ENCODE measurements around the gene ARAP2. TPM values are rescaled to one million over a fixed set of nuclear protein-coding genes. Genes with fewer than 3 reads are reported as not detected.

ARAP2 gene, protein sequence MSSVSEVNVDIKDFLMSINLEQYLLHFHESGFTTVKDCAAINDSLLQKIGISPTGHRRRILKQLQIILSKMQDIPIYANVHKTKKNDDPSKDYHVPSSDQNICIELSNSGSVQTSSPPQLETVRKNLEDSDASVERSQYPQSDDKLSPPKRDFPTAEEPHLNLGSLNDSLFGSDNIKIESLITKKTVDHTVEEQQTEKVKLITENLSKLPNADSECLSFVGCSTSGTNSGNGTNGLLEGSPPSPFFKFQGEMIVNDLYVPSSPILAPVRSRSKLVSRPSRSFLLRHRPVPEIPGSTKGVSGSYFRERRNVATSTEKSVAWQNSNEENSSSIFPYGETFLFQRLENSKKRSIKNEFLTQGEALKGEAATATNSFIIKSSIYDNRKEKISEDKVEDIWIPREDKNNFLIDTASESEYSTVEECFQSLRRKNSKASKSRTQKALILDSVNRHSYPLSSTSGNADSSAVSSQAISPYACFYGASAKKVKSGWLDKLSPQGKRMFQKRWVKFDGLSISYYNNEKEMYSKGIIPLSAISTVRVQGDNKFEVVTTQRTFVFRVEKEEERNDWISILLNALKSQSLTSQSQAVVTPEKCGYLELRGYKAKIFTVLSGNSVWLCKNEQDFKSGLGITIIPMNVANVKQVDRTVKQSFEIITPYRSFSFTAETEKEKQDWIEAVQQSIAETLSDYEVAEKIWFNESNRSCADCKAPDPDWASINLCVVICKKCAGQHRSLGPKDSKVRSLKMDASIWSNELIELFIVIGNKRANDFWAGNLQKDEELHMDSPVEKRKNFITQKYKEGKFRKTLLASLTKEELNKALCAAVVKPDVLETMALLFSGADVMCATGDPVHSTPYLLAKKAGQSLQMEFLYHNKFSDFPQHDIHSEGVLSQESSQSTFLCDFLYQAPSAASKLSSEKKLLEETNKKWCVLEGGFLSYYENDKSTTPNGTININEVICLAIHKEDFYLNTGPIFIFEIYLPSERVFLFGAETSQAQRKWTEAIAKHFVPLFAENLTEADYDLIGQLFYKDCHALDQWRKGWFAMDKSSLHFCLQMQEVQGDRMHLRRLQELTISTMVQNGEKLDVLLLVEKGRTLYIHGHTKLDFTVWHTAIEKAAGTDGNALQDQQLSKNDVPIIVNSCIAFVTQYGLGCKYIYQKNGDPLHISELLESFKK (N-terminal part only)
- total RNA-seq, result 10 to 100 TPM; 70.7 to 76.4 TPM

DNA sequence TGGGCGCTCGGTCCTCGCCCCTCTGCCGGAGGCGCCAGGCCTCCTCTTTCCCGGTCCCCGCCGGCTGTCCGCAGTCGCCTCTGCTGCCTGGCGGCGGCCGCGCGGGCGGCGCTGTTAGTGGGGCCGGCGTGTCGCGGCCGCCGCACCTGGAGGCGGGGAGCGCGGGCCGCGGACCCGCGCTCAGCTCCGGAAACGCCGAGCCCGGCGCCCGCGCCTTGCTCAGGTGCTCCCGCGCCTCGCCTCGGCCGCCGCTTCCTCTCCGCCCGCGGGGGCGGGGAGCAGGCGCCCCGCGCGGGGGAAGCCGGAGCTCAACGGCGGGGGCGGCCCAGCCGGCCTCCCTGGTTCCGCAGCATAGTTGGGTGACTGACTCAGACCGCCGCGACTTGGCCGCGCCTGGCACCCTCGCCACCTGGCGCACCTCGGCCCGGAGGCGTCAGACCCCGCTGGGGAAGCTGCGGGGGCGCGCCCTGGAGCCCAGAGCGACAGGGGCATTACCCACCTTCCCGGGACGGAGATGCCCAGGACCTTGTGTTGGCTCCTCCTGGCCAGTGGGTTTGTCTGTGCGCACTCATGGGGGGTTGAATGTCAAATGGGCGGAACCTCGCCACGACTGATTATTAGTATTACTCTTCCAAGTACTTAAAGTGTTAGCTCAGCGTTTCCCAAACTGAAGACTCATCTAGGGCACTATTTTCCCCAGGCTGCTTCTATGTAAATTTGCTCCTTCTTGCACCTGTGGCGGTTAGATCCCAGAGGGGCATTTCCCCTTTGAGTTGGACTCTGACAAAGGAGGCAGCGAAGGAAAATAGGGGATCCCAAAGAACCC is at the start of gene ARAP2:
ARAP2 (minus strand) TSS at position 258 of the 826 bp plus-strand sequence. CDS start 15,028 bp downstream, outside the sequence.
- POLR2A ChIA-PET, result interaction anchor here (0.7 to 4.5 kb wide), 30 partner anchors 10 to 155 kb away, joined by 3 to 117 read pairs (median 10); partner anchors contain the start of gene DTHD1
- peak within 1 kb of the TSS; percentile 95 for H3K4me3 Mint-ChIP-seq
- H3K27me3 Mint-ChIP-seq, result peaks cover 5% of the 10 kb centered on the region
- peaks cover 3% of the 10 kb centered on the region for H3K9me3 Mint-ChIP-seq
- peak within 1 kb of the TSS; percentile 92 for H3K27ac Mint-ChIP-seq
- DNase-seq, result peak; percentile 78
- CTCF ChIA-PET, result interaction anchor here (0.7 to 3.4 kb wide), 16 partner anchors 9 to 155 kb away, joined by 3 to 37 read pairs (median 4); no protein-coding TSS in a partner anchor
- H3K4me1 Mint-ChIP-seq, result peaks cover 40% of the 10 kb centered on the region
- H3K36me3 Mint-ChIP-seq (ENCODE audit: low read depth), result peaks cover 33% of the 10 kb centered on the region

DNA sequence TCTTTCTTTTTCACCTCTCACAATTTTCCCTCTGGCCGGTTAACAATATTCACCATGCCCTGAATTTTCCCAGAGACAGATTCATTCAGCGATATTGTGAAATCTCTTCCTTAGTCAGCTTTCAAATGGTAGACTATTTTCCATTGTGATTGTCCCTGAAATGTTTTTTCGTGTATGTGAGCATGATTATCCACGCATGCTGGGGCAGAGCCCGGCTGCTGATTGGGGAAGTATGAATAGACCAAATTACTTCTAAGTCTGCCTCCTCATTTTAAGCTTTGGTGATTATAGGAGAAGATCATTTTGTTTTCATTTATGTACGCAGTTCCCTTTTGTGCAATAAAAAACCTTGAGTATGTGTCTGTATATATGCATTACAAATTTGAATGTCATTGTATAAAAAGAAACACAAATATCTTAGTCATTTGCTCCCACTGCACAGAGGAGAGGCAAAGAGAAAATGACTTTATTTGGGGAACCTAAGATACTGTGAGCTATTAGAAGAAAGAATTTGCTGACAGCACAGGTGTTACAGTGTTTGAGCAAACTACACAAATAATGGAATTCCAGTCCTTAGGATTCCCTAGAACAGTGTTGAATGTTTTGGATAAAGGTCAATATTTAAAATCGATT is 48.4 kb upstream of the ARAP2 start:
- DNase-seq, result no peak
- H3K4me1 Mint-ChIP-seq, result peaks cover 15% of the 10 kb centered on the region
- no peaks in the 10 kb centered on the region for H3K27me3 Mint-ChIP-seq
- no peak overlapping the region for H3K27ac Mint-ChIP-seq
- ChIA-PET POLR2A (interaction anchor here (1.0 kb wide), 1 partner anchor 29 kb away, joined by 3 read pairs; no protein-coding TSS in a partner anchor), CTCF (interaction anchor here (0.5 kb wide), 1 partner anchor 48 kb away, joined by 3 read pairs; no protein-coding TSS in a partner anchor)
- no peak overlapping the region for H3K4me3 Mint-ChIP-seq
- H3K9me3 Mint-ChIP-seq, result no peaks in the 10 kb centered on the region
- peaks cover 6% of the 10 kb centered on the region for H3K36me3 Mint-ChIP-seq (ENCODE audit: low read depth)

DNA sequence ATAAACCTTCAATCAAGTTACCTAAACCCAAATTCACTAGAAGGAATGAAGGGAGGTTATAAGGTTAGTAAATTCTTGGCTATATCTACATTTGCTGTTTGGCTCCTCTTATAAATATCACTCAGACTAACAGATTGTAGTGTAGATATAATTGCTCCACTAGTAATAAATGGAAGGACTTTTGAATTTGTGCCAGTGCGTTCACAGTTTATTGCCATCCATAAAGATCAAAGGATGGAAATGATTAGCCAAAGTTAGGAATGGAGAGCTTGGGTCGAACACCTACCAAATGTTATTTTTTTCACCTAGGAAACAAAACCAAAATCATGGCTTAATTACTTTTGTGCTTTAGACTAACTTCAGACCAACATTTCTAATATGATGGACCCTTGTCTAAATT is 46.3 kb upstream of the ARAP2 start:
- Mint-ChIP-seq H3K4me3 (no peak overlapping the region), H3K9me3 (peaks cover 3% of the 10 kb centered on the region), H3K27ac (no peak overlapping the region), H3K27me3 (no peaks in the 10 kb centered on the region), H3K36me3 (ENCODE audit: low read depth) (peaks cover 15% of the 10 kb centered on the region), H3K4me1 (peaks cover 30% of the 10 kb centered on the region)
- POLR2A ChIA-PET, result no interaction called here
- CTCF ChIA-PET, result interaction anchor here (0.9 kb wide), 1 partner anchor 48 kb away, joined by 3 read pairs; no protein-coding TSS in a partner anchor
- no peak for DNase-seq

DNA sequence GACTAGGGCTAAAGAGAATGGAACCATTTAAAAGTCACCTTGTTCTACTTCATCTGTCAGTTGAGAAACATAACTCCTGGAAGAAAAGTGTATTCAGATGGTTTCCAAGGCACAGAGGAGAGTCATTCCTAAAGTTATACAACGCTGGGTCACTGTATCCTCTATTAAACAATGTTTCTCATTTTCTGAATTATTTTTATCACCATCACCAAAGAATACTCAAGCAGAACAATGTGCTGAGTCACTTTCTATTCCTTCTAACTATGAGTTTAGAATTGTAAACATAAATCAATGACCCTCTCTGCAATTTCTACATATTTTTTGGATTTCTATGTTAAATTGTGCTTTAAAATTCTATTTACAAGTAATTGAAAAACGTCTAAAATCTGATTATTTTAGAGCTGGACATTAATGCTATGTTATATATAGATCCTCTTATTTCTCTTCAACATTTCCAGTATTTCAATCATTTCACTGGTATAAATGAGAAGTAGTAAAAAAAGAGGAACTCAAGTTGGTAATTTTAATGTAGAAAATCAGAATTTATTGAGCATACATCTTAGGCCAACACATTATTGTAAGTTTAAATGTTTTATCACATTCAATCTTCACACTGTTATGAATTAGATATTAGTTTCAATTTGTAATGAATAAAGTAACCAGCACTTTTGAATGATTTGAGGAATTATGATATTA is 44.6 kb upstream of the ARAP2 start:
- no peak for DNase-seq
- ChIA-PET CTCF (no interaction called here), POLR2A (no interaction called here)
- Mint-ChIP-seq H3K4me3 (no peak overlapping the region), H3K36me3 (ENCODE audit: low read depth) (peaks cover 21% of the 10 kb centered on the region), H3K4me1 (peaks cover 45% of the 10 kb centered on the region), H3K27ac (no peak overlapping the region), H3K27me3 (no peaks in the 10 kb centered on the region), H3K9me3 (peaks cover 3% of the 10 kb centered on the region)

DNA sequence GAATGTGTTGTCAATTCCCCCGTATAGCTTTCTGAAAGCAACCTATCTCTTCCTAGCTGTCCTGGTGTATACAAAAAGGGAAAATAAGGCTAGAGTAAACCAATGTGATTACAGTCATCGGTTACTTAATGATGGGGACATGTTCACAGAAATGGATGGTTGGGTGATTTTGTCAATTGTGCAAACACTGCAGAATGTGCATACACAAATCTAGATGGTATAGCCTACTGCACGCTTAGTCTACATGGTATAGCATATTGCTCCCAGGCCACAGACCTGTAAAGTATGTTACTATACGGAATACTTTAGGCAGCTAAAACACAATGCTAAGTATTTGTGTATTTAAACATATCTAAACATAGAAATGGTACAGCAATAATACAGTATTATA is 42.2 kb upstream of the ARAP2 start:
- peak overlapping the region; percentile 40 for H3K4me3 Mint-ChIP-seq
- H3K27me3 Mint-ChIP-seq, result no peaks in the 10 kb centered on the region
- peaks cover 6% of the 10 kb centered on the region for H3K9me3 Mint-ChIP-seq
- POLR2A ChIA-PET, result interaction anchor here (0.6 to 3.6 kb wide), 24 partner anchors 11 to 118 kb away, joined by 3 to 111 read pairs (median 7); partner anchors contain the start of gene ARAP2
- no peak for DNase-seq
- H3K27ac Mint-ChIP-seq, result peak overlapping the region; percentile 90
- peaks cover 39% of the 10 kb centered on the region for H3K36me3 Mint-ChIP-seq (ENCODE audit: low read depth)
- CTCF ChIA-PET, result interaction anchor here (1.0 to 3.4 kb wide), 9 partner anchors 13 to 57 kb away, joined by 3 to 27 read pairs (median 4); partner anchors contain the start of gene ARAP2
- H3K4me1 Mint-ChIP-seq, result peaks cover 64% of the 10 kb centered on the region

DNA sequence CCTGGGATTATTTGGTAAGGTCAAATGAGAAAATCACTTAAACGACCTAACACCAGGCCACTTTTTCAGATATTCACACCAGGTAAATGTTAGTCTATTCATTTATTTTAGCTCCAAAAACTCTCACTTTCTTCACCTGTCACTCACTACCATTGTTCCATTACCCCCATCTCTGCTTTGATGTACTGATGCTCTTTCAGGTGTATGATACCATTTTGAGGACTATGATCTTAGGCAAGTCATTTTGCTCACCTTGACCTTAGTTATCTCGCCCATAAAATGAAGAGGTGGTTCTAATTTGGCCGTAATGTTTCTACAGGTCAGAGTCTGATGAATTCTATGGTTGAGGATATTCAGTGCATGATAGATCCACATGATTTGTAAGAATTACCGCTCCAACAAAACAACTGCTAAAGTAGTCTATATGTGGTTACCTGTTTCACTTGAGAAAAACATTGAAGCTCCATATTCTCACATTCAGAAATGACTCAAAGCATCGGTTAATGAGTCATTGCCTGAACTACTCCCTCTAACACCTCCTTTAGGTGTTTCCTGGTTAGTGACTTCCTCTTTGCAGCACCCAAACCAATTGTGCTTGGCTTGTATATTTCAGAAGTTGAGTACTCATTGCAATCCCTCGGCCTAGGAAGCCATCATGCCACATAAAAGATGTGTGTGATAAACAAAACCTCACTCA is 41.6 kb upstream of the ARAP2 start:
- ChIA-PET POLR2A (interaction anchor here (0.6 to 3.6 kb wide), 25 partner anchors 11 to 117 kb away, joined by 3 to 111 read pairs (median 7); partner anchors contain the start of gene ARAP2), CTCF (interaction anchor here (1.0 to 3.4 kb wide), 9 partner anchors 13 to 58 kb away, joined by 3 to 27 read pairs (median 4); partner anchors contain the start of gene ARAP2)
- peaks cover 6% of the 10 kb centered on the region for H3K9me3 Mint-ChIP-seq
- H3K4me3 Mint-ChIP-seq, result peak overlapping the region; percentile 43
- peaks cover 39% of the 10 kb centered on the region for H3K36me3 Mint-ChIP-seq (ENCODE audit: low read depth)
- DNase-seq, result peak; percentile 76
- peaks cover 69% of the 10 kb centered on the region for H3K4me1 Mint-ChIP-seq
- peak overlapping the region; percentile 90 for H3K27ac Mint-ChIP-seq
- H3K27me3 Mint-ChIP-seq, result no peaks in the 10 kb centered on the region

DNA sequence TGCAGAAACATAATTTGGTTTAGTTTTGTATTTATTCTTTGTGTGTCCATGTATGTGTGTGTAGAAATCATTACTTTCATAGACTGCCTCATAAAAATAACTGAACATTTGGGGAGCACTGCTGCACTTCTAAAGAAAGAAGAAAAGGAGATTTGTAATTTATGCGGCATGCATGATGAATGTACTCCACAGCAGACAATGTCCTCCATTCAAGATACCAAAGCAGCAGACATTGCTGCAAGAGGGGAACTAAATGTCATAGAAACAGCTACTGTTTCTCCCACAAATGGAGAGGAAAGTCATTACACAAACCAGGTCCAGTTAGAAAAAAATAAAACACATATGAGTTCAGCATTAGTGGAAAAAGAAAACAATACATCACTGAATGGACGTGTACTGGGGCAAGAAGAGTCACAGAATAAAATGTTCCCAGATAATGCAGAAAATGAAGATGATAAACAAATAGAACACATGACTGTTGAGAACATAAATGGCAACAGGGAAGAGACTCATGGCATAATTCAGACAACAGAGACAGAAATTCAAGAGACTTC is 39.7 kb upstream of the ARAP2 start:
- Mint-ChIP-seq H3K4me3 (no peak overlapping the region), H3K9me3 (peaks cover 6% of the 10 kb centered on the region), H3K36me3 (ENCODE audit: low read depth) (peaks cover 39% of the 10 kb centered on the region), H3K27me3 (no peaks in the 10 kb centered on the region), H3K4me1 (peaks cover 87% of the 10 kb centered on the region), H3K27ac (no peak overlapping the region)
- no peak for DNase-seq
- ChIA-PET CTCF (interaction anchor here (3.4 kb wide), 1 partner anchor 40 kb away, joined by 27 read pairs; the partner anchor contains the start of gene ARAP2), POLR2A (interaction anchor here (2.8 to 3.6 kb wide), 3 partner anchors 16 to 40 kb away, joined by 18 to 111 read pairs (median 18); partner anchors contain the start of gene ARAP2)

DNA sequence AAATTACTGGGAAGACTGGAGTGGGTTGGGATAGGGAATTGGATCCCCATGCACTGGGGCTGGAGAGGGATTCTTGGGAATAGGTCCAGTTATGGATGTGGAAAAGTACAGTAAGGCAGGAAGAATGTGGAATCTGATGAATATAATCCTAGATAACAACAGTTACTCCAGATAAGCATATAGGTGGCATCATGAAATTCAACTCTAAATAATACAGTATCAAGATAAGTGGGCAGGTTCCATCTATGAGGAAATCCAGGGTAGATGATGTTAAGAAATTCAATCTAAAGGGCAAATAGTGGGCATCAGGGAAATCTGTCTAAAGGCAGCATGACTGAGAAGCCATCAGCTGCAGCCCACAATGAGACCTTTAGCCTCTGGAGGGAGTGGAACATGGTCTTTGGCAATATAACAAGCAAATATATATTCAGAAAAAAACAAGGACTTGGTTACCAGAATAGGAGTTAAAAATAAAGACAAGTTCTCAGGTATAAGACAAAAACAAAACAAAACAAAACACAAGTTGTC is 38.3 kb upstream of the ARAP2 start:
- Mint-ChIP-seq H3K4me1 (peaks cover 90% of the 10 kb centered on the region), H3K27ac (no peak overlapping the region), H3K27me3 (peaks cover 2% of the 10 kb centered on the region), H3K4me3 (peak overlapping the region; percentile 8), H3K36me3 (ENCODE audit: low read depth) (peaks cover 32% of the 10 kb centered on the region), H3K9me3 (peaks cover 6% of the 10 kb centered on the region)
- ChIA-PET POLR2A (interaction anchor here (3.6 kb wide), 1 partner anchor 39 kb away, joined by 43 read pairs; the partner anchor contains the start of gene ARAP2), CTCF (no interaction called here)
- no peak for DNase-seq

DNA sequence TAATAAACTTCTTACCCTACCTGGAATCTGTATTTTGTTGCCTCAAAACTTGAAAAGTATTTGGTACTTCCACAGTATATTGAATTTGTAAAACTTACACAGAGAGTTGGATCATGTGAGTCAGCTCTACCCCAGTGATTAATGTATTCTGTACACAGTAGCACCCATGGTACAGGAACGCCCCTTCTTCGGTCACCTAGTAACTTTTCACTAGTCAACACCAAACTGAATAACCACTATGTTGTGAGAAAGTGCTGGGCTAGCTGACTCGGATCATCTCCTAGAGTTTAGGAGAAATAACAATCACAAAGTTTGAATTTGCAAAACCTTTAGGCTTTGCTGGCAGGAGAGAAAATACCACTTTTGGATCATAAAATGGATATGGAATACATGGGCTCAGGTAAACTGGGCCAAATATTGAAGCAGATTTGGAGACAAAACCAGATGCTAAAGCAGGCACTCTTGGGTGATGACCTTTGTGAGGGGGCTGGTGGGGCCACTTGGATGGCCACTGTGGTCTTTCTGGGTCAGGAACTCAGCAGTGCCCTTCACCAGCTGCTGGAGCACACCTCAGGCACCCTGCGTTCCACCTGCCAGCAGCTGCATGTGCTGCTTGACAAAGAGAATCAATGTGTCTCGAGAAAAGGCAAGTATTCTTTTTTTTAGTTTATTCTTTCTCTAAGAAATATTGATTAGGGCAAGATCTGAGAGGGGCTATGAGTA is 37.2 kb upstream of the ARAP2 start, which contains the start of gene DTHD1:
DTHD1 (plus strand) TSS at position 233 of the 723 bp plus-strand sequence; CDS start at position 376, 143 bp downstream.
- Mint-ChIP-seq H3K27me3 (peaks cover 2% of the 10 kb centered on the region), H3K36me3 (ENCODE audit: low read depth) (peaks cover 31% of the 10 kb centered on the region), H3K27ac (no peak within 1 kb of the TSS), H3K9me3 (peaks cover 3% of the 10 kb centered on the region), H3K4me1 (peaks cover 87% of the 10 kb centered on the region), H3K4me3 (peak within 1 kb of the TSS; percentile 11)
- ChIA-PET CTCF (interaction anchor here (0.8 to 1.9 kb wide), 3 partner anchors 37 to 118 kb away, joined by 3 to 6 read pairs (median 3); partner anchors contain the start of gene ARAP2), POLR2A (interaction anchor here (0.7 to 3.6 kb wide), 5 partner anchors 16 to 39 kb away, joined by 3 to 43 read pairs (median 3); partner anchors contain the start of gene ARAP2)
- DNase-seq, result peak; percentile 31

All from activated CD4-positive, alpha-beta memory T cell treated with anti-CD3 and anti-CD28 coated beads, Interleukin-2, amount 10 ng/mL, durations not matched to agents 7 days and 5 days (primary cell).